ENCODE results near the gene MAMDC2. TPM values are rescaled to one million over a fixed set of nuclear protein-coding genes. Genes with fewer than 3 reads are reported as not detected.
A peak's percentile ranks its signal among the peaks of the same experiment; 100 is the strongest.
"Not testable (repeated sequence)": the region's sequence is repeated elsewhere in the genome, so short reads cannot be mapped to it uniquely, and the experiment has no call there.

Gene MAMDC2
- total and polyA plus RNA-seq, 7 donors, result 0.91 to 11.9 (median 2.2) TPM

- DNase-seq, result no peak
- H3K4me3 ChIP-seq, result peak overlapping the region; percentile 38
- H3K9me3 ChIP-seq, result no peaks in the 10 kb centered on the region
- intact Hi-C loops (cut with DNase I), result loop anchor here (2.0 to 5.0 kb wide), 3 partner anchors 116 to 256 kb away; no protein-coding TSS in a partner anchor
- peak in 1 of 4 donors; percentile 14 for ATAC-seq
- no peaks in the 10 kb centered on the region for H3K36me3 ChIP-seq (ENCODE audit: insufficient read depth in 1 of 2, low read depth in 1 of 2)
- peaks cover 24% of the 10 kb centered on the region for H3K4me1 ChIP-seq
- WGBS, 3 donors, result 60 to 71% (median 64%) methylated on average over 2 of the region's 2 CpGs
- no peak for TF ChIP-seq CTCF (IDR thresholded peaks at IDR 0.05)
- H3K27ac ChIP-seq, result peak overlapping the region; percentile 65
- no peaks in the 10 kb centered on the region for H3K27me3 ChIP-seq (ENCODE audit: insufficient read depth in 3 of 3, low read length in 2 of 3)
These were observed 185.0 kb downstream of the MAMDC2 start for GRCh38 chr9:70228611-70229010.

- H3K9me3 ChIP-seq, result no peaks in the 10 kb centered on the region
- no peaks in the 10 kb centered on the region for H3K36me3 ChIP-seq (ENCODE audit: insufficient read depth in 1 of 2, low read depth in 1 of 2)
- ATAC-seq (peak; percentile 63 to 86 (median 73)), DNase-seq (no peak)
- H3K27ac ChIP-seq, result peak overlapping the region; percentile 65
- H3K27me3 ChIP-seq (ENCODE audit: insufficient read depth in 3 of 3, low read length in 2 of 3), result no peaks in the 10 kb centered on the region
- intact Hi-C loops (cut with DNase I), result loop anchor here (2.0 to 5.0 kb wide), 3 partner anchors 117 to 257 kb away; no protein-coding TSS in a partner anchor
- TF ChIP-seq CTCF (IDR thresholded peaks at IDR 0.05), result no peak
- H3K4me3 ChIP-seq, result peak overlapping the region; percentile 38
- 28 to 48% (median 33%) methylated on average over 4 of the region's 4 CpGs for WGBS, 3 donors
- peaks cover 24% of the 10 kb centered on the region for H3K4me1 ChIP-seq
These were observed 185.4 kb downstream of the MAMDC2 start for GRCh38 chr9:70229026-70229425.

GRCh38 chr9:70229579-70229978, 185.9 kb downstream of the MAMDC2 start:
- peak in 2 of 4 donors; percentile 41 to 78 for ATAC-seq
- Histone ChIP-seq H3K9me3 (no peaks in the 10 kb centered on the region), H3K4me1 (peaks cover 24% of the 10 kb centered on the region), H3K4me3 (peak overlapping the region; percentile 38), H3K27me3 (ENCODE audit: insufficient read depth in 3 of 3, low read length in 2 of 3) (no peaks in the 10 kb centered on the region), H3K27ac (no peak overlapping the region), H3K36me3 (ENCODE audit: insufficient read depth in 1 of 2, low read depth in 1 of 2) (no peaks in the 10 kb centered on the region)
- intact Hi-C loops (cut with DNase I), result loop anchor here (2.0 to 5.0 kb wide), 3 partner anchors 117 to 257 kb away; no protein-coding TSS in a partner anchor
- TF ChIP-seq CTCF (IDR thresholded peaks at IDR 0.05), result peak; percentile 47
- no peak for DNase-seq
- WGBS, 3 donors, result 43 to 46% (median 43%) methylated on average over 3 of the region's 3 CpGs

- ATAC-seq, result no peak
- H3K9me3 ChIP-seq, result no peaks in the 10 kb centered on the region
- no peaks in the 10 kb centered on the region for H3K27me3 ChIP-seq (ENCODE audit: insufficient read depth in 3 of 3, low read length in 2 of 3)
- 22 to 47% (median 39%) methylated on average over 4 of the region's 4 CpGs for WGBS, 3 donors
- intact Hi-C loops (cut with DNase I), result loop anchor here in 1 of 2 donors (10.0 kb wide), 1 partner anchor 98 kb away; no protein-coding TSS in a partner anchor
- H3K4me1 ChIP-seq, result peaks cover 22% of the 10 kb centered on the region
- TF ChIP-seq CTCF (IDR thresholded peaks at IDR 0.05), result no peak
- DNase-seq, result no peak
- no peak overlapping the region for H3K4me3 ChIP-seq
- no peak overlapping the region for H3K27ac ChIP-seq
- H3K36me3 ChIP-seq (ENCODE audit: insufficient read depth in 1 of 2, low read depth in 1 of 2), result no peaks in the 10 kb centered on the region
These were observed 188.8 kb downstream of the MAMDC2 start for GRCh38 chr9:70232476-70232875.

- DNase-seq; H3K27ac ChIP-seq; H3K4me1 ChIP-seq; H3K9me3 ChIP-seq; H3K27me3 ChIP-seq (ENCODE audit: insufficient read depth in 3 of 3, low read length in 2 of 3); H3K4me3 ChIP-seq; ATAC-seq; H3K36me3 ChIP-seq (ENCODE audit: insufficient read depth in 1 of 2, low read depth in 1 of 2): not testable (repeated sequence)
- intact Hi-C loops (cut with DNase I), result loop anchor here in 1 of 2 donors (10.0 kb wide), 1 partner anchor 99 kb away; no protein-coding TSS in a partner anchor
- WGBS, 3 donors, result 90 to 92% (median 92%) methylated on average over 9 of the region's 9 CpGs
These were observed 190.6 kb downstream of the MAMDC2 start for GRCh38 chr9:70234208-70234607.

GRCh38 chr9:70245952-70246351, 202.3 kb downstream of the MAMDC2 start:
- H3K27me3 ChIP-seq (ENCODE audit: insufficient read depth in 3 of 3, low read length in 2 of 3); H3K9me3 ChIP-seq; ATAC-seq; H3K27ac ChIP-seq; H3K4me3 ChIP-seq; H3K4me1 ChIP-seq; DNase-seq; intact Hi-C loops (cut with DNase I); H3K36me3 ChIP-seq (ENCODE audit: insufficient read depth in 1 of 2, low read depth in 1 of 2): not testable (repeated sequence)
- WGBS, 3 donors, result 95 to 96% (median 95%) methylated on average over 1 of the region's 1 CpG

Data from psoas muscle (tissue), 8 donors.